A549 (cell line): ENCODE results near the gene GRM7. TPM values are rescaled to one million over a fixed set of nuclear protein-coding genes. Genes with fewer than 3 reads are reported as not detected.

Experiments used
- ATAC-seq, 2 experiments: fragments of 200-7000 bp in 1 of 2; fragments of >200 bp in 1 of 2; cut with Nextera tagmentation in 1 of 2; cut with Tn5 transposase in 1 of 2; 3 replicates each; pipeline versions ENCODE4 v1.8.0 to v1.9.1; 2018 to 2020; ENCODE audit warnings: mild to moderate bottlenecking in 1 of 2, moderate library complexity in 1 of 2
- CTCF ChIA-PET: fragments of 300-600 bp; sonication (Branson Sonifier 250); formaldehyde crosslinking; extraction: SDS; loops from one replicate; lab custom pipeline; 2021; ENCODE audit warnings: antibody characterized with exemption, inconsistent platforms; lab: Yijun Ruan, JAX
- POLR2A ChIA-PET: fragments of 350-600 bp; formaldehyde crosslinking; extraction: SDS; loops from one replicate; lab custom pipeline; 2021; ENCODE audit warnings: antibody characterized with exemption, inconsistent platforms; lab: Yijun Ruan, JAX
- DNase-seq, 2 experiments: peaks; one replicate each; pipeline versions ENCODE4 v3.0.0 to v3.0.0-alpha.2; 2011 to 2016; ENCODE audit warnings: low read depth in 1 of 2, low spot score in 1 of 2
- FAIRE-seq: peaks from 2 replicates; lab custom pipeline; 2011; peaks lifted over from hg19 to GRCh38; lab: Jason Lieb, UNC
- H3K27ac ChIP-seq, 2 experiments: fragments of >200 bp; sonication (Bioruptor Twin); formaldehyde crosslinking; 3 replicates each; pipeline ENCODE4 v1.5.1; 2016 to 2017
- H3K4me1 ChIP-seq: fragments of >200 bp; sonication (Bioruptor Twin); formaldehyde crosslinking; 3 replicates; pipeline ENCODE4 v1.6.1; 2016
- H3K4me2 ChIP-seq: fragments of >200 bp; sonication (Bioruptor Twin); formaldehyde crosslinking; 3 replicates; pipeline ENCODE4 v1.6.1; 2016
- H3K4me3 ChIP-seq: fragments of >200 bp; sonication (Bioruptor Twin); formaldehyde crosslinking; 3 replicates; pipeline ENCODE4 v1.5.1; 2016
- H3K9me3 ChIP-seq: fragments of >200 bp; sonication (Bioruptor Twin); formaldehyde crosslinking; 3 replicates; pipeline ENCODE4 v1.6.1; 2016
- CBX2 ChIP-seq: fragments of 200-600 bp; sonication (generic); IDR thresholded peaks from 2 replicates; pipeline ENCODE4 v1.6.1; 2016; ENCODE audit warnings: low read depth, mild to moderate bottlenecking, borderline replicate concordance
- CBX8 ChIP-seq: fragments of 200-600 bp; sonication (generic); IDR thresholded peaks from 2 replicates; pipeline ENCODE4 v1.6.1; 2016
- CHD2 ChIP-seq: fragments of 150-350 bp; IDR thresholded peaks from 2 replicates; pipeline ENCODE4 v1.6.1; 2014; ENCODE audit warnings: low read length; ENCODE audit not compliant: partially characterized antibody
- E2F6 ChIP-seq: IDR thresholded peaks from 2 replicates; pipeline ENCODE4 v1.6.1; 2012; ENCODE audit warnings: low read depth, borderline replicate concordance
- EHF ChIP-seq: fragments of 250-450 bp; sonication (Bioruptor Pico); IDR thresholded peaks from 2 replicates; pipeline ENCODE4 v1.5.0; 2020; ENCODE audit warnings: mild to moderate bottlenecking
- EHMT2 ChIP-seq: fragments of 200-600 bp; sonication (generic); IDR thresholded peaks from 2 replicates; pipeline ENCODE4 v1.6.1; 2016; ENCODE audit warnings: antibody characterized with exemption, low read depth, mild to moderate bottlenecking, moderate library complexity
- EP300 ChIP-seq, 2 experiments: fragments of >200 bp; sonication (Bioruptor Twin); formaldehyde crosslinking; IDR thresholded peaks; 2 replicates in 1 of 2; 3 replicates in 1 of 2; pipeline ENCODE4 v1.6.1; 2016 to 2017
- GATA3 ChIP-seq: IDR thresholded peaks from 2 replicates; pipeline ENCODE4 v1.6.1; 2012; ENCODE audit warnings: borderline replicate concordance
- HOXB13 ChIP-seq: fragments of 250-450 bp; sonication (Bioruptor Pico); IDR thresholded peaks from 2 replicates; pipeline ENCODE4 v1.5.0; 2020; ENCODE audit warnings: low read depth, mild to moderate bottlenecking, moderate library complexity
- HOXB5 ChIP-seq: fragments of 250-450 bp; sonication (Bioruptor Pico); IDR thresholded peaks from 2 replicates; pipeline ENCODE4 v1.5.0; 2020; ENCODE audit warnings: mild to moderate bottlenecking, moderate library complexity
- MAZ ChIP-seq: fragments of 150-350 bp; IDR thresholded peaks from 2 replicates; pipeline ENCODE4 v1.6.1; 2014; ENCODE audit warnings: antibody characterized with exemption, low read depth, low read length, borderline replicate concordance
- NFE2L2 ChIP-seq: fragments of 150-350 bp; conservative IDR thresholded peaks from 2 replicates; pipeline ENCODE4 v1.6.1; 2014; ENCODE audit warnings: low read length
- NPAS2 ChIP-seq: fragments of 250-450 bp; sonication (Bioruptor Pico); IDR thresholded peaks from 2 replicates; pipeline ENCODE4 v1.8.0; 2022; ENCODE audit warnings: mild to moderate bottlenecking, moderate library complexity, borderline replicate concordance
- NR3C1 ChIP-seq: fragments of >200 bp; sonication (Bioruptor Twin); formaldehyde crosslinking; IDR thresholded peaks from 3 replicates; pipeline ENCODE4 v1.6.1; 2017
- PHF8 ChIP-seq: fragments of 200-600 bp; sonication (generic); IDR thresholded peaks from 2 replicates; pipeline ENCODE4 v1.6.1; 2016; ENCODE audit warnings: low read depth, mild to moderate bottlenecking, antibody characterized with exemption, moderate library complexity, borderline replicate concordance
- POLR2A ChIP-seq: IDR thresholded peaks from 2 replicates; pipeline ENCODE4 v1.6.1; 2012; ENCODE audit warnings: mild to moderate bottlenecking, low read length
- REST ChIP-seq: fragments of 200-600 bp; sonication (generic); IDR thresholded peaks from 2 replicates; pipeline ENCODE4 v1.6.1; 2016; ENCODE audit warnings: antibody characterized with exemption, mild to moderate bottlenecking, moderate library complexity
- RFX5 ChIP-seq: fragments of 450-650 bp; IDR thresholded peaks from 2 replicates; pipeline ENCODE4 v1.7.1; 2014; ENCODE audit warnings: antibody characterized with exemption, mild to moderate bottlenecking, moderate library complexity
- RNF2 ChIP-seq: fragments of 200-600 bp; sonication (generic); IDR thresholded peaks from 2 replicates; pipeline ENCODE4 v1.6.1; 2016; ENCODE audit warnings: low read depth, mild to moderate bottlenecking, antibody characterized with exemption, moderate library complexity, borderline replicate concordance
- SREBF2 ChIP-seq: fragments of 450-650 bp; IDR thresholded peaks from 2 replicates; pipeline ENCODE4 v1.6.1; 2014; ENCODE audit warnings: mild to moderate bottlenecking, moderate library complexity
- ZSCAN20 ChIP-seq: fragments of 250-450 bp; sonication (Bioruptor Pico); IDR thresholded peaks from 2 replicates; pipeline ENCODE4 v1.8.0; 2022; ENCODE audit warnings: mild to moderate bottlenecking, moderate library complexity
- WGBS: methylation state at CpG from one replicate; pipeline ENCODE4 v1.1.6; 2017; ENCODE audit errors: missing lambda C conversion rate; 5-methylcytosine and 5-hydroxymethylcytosine counted together
- polyA plus RNA-seq, 4 experiments: library from polyadenylated mRNA; depleted of rRNA in 3 of 4; stranded (reverse); fragments of >200 nt; fragmentation: RNase III in 1 of 4; extraction: RNeasy Plus Mini Kit Qiagen cat#74134 plus additional on column Dnase treatment in 1 of 4; gene quantifications; 2 replicates in 3 of 4; 3 replicates in 1 of 4; pipeline ENCODE4 v1.2.3, GENCODE V29; 2011 to 2017
- TF ChIP-seq, protein P1 (sequence below): fragments of 450-650 bp; IDR thresholded peaks from 2 replicates; pipeline ENCODE4 v1.6.1; 2014; ENCODE audit warnings: antibody characterized with exemption
- TF ChIP-seq, protein P2 (sequence below): fragments of 250-450 bp; sonication (Bioruptor Pico); IDR thresholded peaks from 2 replicates; pipeline ENCODE4 v1.5.0; 2021; ENCODE audit warnings: mild to moderate bottlenecking, moderate library complexity, borderline replicate concordance
- TF ChIP-seq, protein P3 (sequence below): IDR thresholded peaks from 2 replicates; pipeline ENCODE4 v1.6.1; 2012
- TF ChIP-seq, protein P4 (sequence below): fragments of >200 bp; sonication (Bioruptor Twin); formaldehyde crosslinking; IDR thresholded peaks from 3 replicates; pipeline ENCODE4 v1.6.1; 2016
- TF ChIP-seq, protein P5 (sequence below): IDR thresholded peaks from 2 replicates; pipeline ENCODE4 v1.6.1; 2012

GRM7 gene
- polyA plus RNA-seq, 2 of the 4 experiments (the other 2 are of a cell fraction): not detected

GRCh38 chr3:7207928-7208327 is 347.0 kb downstream of the GRM7 start:
- TF ChIP-seq SREBF2: no peak
- no peak for TF ChIP-seq NPAS2 (CRISPR knock-in tag)
- TF ChIP-seq CBX8: no peak
- TF ChIP-seq EHMT2: no peak
- no peak for TF ChIP-seq RFX5
- TF ChIP-seq CHD2: no peak
- TF ChIP-seq, protein P1, sequence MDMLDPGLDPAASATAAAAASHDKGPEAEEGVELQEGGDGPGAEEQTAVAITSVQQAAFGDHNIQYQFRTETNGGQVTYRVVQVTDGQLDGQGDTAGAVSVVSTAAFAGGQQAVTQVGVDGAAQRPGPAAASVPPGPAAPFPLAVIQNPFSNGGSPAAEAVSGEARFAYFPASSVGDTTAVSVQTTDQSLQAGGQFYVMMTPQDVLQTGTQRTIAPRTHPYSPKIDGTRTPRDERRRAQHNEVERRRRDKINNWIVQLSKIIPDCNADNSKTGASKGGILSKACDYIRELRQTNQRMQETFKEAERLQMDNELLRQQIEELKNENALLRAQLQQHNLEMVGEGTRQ: no peak
- TF ChIP-seq, protein P2, sequence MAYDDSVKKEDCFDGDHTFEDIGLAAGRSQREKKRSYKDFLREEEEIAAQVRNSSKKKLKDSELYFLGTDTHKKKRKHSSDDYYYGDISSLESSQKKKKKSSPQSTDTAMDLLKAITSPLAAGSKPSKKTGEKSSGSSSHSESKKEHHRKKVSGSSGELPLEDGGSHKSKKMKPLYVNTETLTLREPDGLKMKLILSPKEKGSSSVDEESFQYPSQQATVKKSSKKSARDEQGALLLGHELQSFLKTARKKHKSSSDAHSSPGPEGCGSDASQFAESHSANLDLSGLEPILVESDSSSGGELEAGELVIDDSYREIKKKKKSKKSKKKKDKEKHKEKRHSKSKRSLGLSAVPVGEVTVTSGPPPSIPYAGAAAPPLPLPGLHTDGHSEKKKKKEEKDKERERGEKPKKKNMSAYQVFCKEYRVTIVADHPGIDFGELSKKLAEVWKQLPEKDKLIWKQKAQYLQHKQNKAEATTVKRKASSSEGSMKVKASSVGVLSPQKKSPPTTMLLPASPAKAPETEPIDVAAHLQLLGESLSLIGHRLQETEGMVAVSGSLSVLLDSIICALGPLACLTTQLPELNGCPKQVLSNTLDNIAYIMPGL (CRISPR knock-in tag): no peak
- TF ChIP-seq POLR2A: no peak
- TF ChIP-seq RNF2: no peak
- no peak for TF ChIP-seq CBX2
- no peak for TF ChIP-seq PHF8
- TF ChIP-seq, protein P3, sequence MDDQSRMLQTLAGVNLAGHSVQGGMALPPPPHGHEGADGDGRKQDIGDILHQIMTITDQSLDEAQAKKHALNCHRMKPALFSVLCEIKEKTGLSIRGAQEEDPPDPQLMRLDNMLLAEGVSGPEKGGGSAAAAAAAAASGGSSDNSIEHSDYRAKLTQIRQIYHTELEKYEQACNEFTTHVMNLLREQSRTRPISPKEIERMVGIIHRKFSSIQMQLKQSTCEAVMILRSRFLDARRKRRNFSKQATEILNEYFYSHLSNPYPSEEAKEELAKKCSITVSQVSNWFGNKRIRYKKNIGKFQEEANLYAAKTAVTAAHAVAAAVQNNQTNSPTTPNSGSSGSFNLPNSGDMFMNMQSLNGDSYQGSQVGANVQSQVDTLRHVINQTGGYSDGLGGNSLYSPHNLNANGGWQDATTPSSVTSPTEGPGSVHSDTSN: no peak
- no peak for TF ChIP-seq HOXB5 (CRISPR knock-in tag)
- no peak for TF ChIP-seq MAZ
- TF ChIP-seq, protein P4, sequence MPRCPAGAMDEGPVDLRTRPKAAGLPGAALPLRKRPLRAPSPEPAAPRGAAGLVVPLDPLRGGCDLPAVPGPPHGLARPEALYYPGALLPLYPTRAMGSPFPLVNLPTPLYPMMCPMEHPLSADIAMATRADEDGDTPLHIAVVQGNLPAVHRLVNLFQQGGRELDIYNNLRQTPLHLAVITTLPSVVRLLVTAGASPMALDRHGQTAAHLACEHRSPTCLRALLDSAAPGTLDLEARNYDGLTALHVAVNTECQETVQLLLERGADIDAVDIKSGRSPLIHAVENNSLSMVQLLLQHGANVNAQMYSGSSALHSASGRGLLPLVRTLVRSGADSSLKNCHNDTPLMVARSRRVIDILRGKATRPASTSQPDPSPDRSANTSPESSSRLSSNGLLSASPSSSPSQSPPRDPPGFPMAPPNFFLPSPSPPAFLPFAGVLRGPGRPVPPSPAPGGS: no peak
- TF ChIP-seq ZSCAN20 (CRISPR knock-in tag): no peak
- TF ChIP-seq, protein P5, sequence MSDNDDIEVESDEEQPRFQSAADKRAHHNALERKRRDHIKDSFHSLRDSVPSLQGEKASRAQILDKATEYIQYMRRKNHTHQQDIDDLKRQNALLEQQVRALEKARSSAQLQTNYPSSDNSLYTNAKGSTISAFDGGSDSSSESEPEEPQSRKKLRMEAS: no peak
- ChIA-PET CTCF (no interaction called here), POLR2A (no interaction called here)
- Histone ChIP-seq H3K4me3 (no peak overlapping the region), H3K4me1 (no peaks in the 10 kb centered on the region), H3K4me2 (no peak overlapping the region), H3K9me3 (no peaks in the 10 kb centered on the region), H3K27ac (no peak overlapping the region)
- FAIRE-seq: no peak
- 3% methylated on average over 2 of the region's 2 CpGs for WGBS
- ATAC-seq: no peak
- no peak for DNase-seq

DNA sequence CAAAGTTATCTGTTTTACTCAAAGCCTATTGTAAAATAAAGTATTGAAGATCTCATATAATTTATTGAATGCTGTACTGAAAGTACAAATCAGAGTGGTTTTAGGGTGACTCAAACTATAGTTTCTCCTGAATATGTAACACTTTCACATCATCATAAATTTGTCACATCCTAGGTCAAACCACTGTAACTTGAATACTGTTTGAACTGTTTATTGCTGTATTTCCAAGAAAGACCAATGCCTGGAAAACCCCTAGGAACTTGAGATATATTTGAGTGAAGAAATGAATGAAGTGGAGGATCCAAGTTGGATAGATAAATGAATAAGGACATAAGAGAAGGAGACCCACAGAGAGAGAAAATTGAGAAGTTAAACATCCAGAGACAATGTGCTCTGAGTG is 348.2 kb downstream of the GRM7 start:
- no peaks in the 10 kb centered on the region for H3K9me3 ChIP-seq
- no peak overlapping the region for H3K4me2 ChIP-seq
- no peaks in the 10 kb centered on the region for H3K4me1 ChIP-seq
- no peak for FAIRE-seq
- ChIA-PET POLR2A (no interaction called here), CTCF (no interaction called here)
- no peak overlapping the region for H3K27ac ChIP-seq
- no peak for DNase-seq
- no peak overlapping the region for H3K4me3 ChIP-seq
- ATAC-seq: no peak
- TF ChIP-seq E2F6 (no peak), HOXB13 (CRISPR knock-in tag) (no peak), CBX2 (no peak), GATA3 (no peak), CHD2 (no peak), EP300 (IDR thresholded peaks at IDR 0.05) (no peak), REST (no peak), PHF8 (no peak), NFE2L2 (no peak), EHF (CRISPR knock-in tag) (no peak), NR3C1 (no peak)
- TF ChIP-seq, protein P3: no peak
- TF ChIP-seq, protein P1: no peak
